Measurements from ENCODE around the gene AGRN.
"Not testable (repeated sequence)": the region's sequence is repeated elsewhere in the genome, so short reads cannot be mapped to it uniquely, and the experiment has no call there.

AGRN gene

GRCh38 chr1:1072849-1073742 lies 53.2 kb downstream of the AGRN start:
- Mint-ChIP-seq H3K27ac (no peak overlapping the region), H3K9me3 (no peaks in the 10 kb centered on the region), H3K27me3 (ENCODE audit: low read depth) (no peaks in the 10 kb centered on the region), H3K4me1 (ENCODE audit: low read depth) (no peaks in the 10 kb centered on the region), H3K36me3 (ENCODE audit: low read depth) (no peaks in the 10 kb centered on the region), H3K4me3 (no peak overlapping the region)

- Mint-ChIP-seq H3K4me3 (no peak within 1 kb of the TSS), H3K27ac (no peak within 1 kb of the TSS), H3K9me3 (no peaks in the 10 kb centered on the region), H3K27me3 (ENCODE audit: low read depth) (no peaks in the 10 kb centered on the region), H3K36me3 (ENCODE audit: low read depth) (no peaks in the 10 kb centered on the region), H3K4me1 (ENCODE audit: low read depth) (no peaks in the 10 kb centered on the region)
Measured at GRCh38 chr1:1073743-1074587, 54.0 kb downstream of the AGRN start, which contains the start of gene RNF223. Gene RNF223, minus strand, starts transcription at chr1:1074306. Its CDS starts 1,740 bp downstream, at chr1:1072566.

DNA sequence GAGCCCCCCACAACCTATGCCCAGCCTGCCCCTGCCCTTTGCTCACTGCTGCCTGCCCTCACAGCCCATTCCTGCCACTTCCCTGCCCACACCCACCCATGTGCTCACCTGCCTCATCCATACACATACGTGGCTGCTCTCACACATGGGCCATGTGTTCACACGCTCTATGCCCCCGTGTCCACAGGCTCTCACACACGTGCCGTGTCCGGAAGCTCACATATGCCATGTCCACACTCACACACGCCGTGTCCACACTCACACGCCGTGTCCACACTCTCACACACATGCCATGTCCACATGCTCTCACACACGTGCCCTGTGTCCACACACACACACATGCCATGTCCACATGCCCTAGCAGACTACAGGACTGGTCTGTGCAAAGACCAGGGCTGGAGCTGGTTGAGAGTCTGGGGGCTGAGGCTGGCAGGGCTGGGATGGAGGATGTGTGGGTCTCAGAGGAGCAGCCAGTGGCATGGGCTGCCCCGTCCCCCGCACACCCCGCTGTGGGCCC lies 54.8 kb downstream of the AGRN start:
- no peak overlapping the region for H3K4me3 Mint-ChIP-seq
- H3K27ac Mint-ChIP-seq, result no peak overlapping the region

DNA sequence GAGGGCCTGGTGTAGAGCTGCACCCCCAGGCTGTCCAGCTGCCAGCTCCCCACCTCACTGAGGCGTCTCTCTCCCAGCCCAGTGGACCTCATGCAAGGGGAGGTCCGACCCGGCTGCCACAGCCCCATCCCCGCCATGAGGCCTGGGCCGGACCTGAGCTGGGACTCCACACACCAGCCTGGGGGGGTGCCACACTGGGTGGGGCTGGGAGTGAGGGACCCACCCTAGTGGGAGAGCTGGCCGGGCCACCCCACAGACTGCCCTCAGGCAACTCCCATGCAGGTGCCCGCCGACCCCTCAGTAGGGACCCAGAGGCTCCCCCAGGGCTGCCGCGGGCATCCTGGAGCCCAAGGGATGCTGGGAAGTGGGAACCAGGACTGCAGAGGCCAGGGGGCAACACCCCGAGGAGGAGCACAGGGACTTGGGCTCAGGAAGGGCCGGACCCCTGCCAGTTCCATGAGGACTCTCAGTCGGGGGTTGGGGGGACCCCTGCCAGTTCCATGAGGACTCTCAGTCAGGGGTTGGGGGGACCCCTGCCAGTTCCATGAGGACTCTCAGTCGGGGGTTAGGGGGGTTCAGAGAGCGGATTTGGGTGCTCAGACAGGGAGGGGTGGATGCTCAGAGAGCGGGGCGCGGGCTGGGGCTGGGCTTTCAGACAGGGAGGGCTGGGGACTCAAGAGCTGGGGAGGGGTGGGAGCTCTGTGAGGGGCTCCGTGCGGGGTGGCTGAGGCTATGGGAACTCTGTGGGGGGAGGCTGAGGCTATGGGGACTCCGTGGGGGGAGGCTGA lies 55.4 kb downstream of the AGRN start:
- Mint-ChIP-seq H3K27ac (no peak overlapping the region), H3K4me1 (ENCODE audit: low read depth) (no peaks in the 10 kb centered on the region), H3K4me3 (no peak overlapping the region), H3K36me3 (ENCODE audit: low read depth) (no peaks in the 10 kb centered on the region), H3K27me3 (ENCODE audit: low read depth) (no peaks in the 10 kb centered on the region), H3K9me3 (no peaks in the 10 kb centered on the region)

More for the DNA sequence above, 54.8 kb downstream of the AGRN start:
- Mint-ChIP-seq H3K36me3 (ENCODE audit: low read depth) (no peaks in the 10 kb centered on the region), H3K27me3 (ENCODE audit: low read depth) (no peaks in the 10 kb centered on the region), H3K9me3 (no peaks in the 10 kb centered on the region), H3K4me1 (ENCODE audit: low read depth) (no peaks in the 10 kb centered on the region)

GRCh38 chr1:1077396-1077795 lies 57.5 kb downstream of the AGRN start:
- not testable (repeated sequence) for H3K36me3 Mint-ChIP-seq (ENCODE audit: low read depth); H3K9me3 Mint-ChIP-seq; H3K4me1 Mint-ChIP-seq (ENCODE audit: low read depth); H3K4me3 Mint-ChIP-seq; H3K27ac Mint-ChIP-seq; H3K27me3 Mint-ChIP-seq (ENCODE audit: low read depth)

DNA sequence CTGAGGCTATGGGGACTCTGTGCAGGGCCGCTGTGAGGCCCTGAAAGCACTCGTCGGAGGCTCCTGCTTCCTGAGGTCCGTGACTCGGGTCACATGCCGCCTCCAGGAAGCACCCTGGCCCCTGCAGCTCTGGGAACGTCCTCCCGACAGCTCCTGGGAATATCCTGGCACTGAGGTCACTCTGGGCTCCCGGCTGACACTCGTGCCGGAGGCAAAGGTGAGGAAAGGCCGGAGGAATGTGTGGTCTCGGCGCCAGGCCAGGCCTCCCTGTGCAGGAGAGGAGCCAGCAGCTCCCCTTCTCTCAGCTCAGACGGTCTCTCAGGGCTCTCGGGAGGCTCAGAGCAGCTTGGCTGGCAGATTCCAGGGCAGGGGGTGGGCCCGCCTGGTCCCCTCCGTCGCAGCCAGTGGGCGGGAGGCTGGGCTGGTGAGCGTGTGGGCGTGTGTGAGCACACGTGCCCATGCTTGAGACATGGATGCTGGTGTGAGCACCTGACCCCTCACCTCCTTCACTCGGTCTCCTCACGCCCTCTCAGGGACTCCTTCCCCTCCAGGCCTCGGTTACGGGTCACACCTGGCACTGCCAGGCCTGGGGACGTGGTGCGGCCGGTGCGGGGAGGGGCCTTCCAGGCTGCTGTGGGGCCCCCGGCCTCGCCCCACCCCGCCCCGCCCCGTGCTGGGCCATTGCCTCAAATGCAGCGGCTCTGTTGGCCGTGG lies 59.6 kb downstream of the AGRN start:
- Mint-ChIP-seq H3K36me3 (ENCODE audit: low read depth) (peaks cover 1% of the 10 kb centered on the region), H3K27me3 (ENCODE audit: low read depth) (no peaks in the 10 kb centered on the region), H3K4me1 (ENCODE audit: low read depth) (no peaks in the 10 kb centered on the region), H3K27ac (no peak overlapping the region), H3K4me3 (no peak overlapping the region), H3K9me3 (no peaks in the 10 kb centered on the region)

DNA sequence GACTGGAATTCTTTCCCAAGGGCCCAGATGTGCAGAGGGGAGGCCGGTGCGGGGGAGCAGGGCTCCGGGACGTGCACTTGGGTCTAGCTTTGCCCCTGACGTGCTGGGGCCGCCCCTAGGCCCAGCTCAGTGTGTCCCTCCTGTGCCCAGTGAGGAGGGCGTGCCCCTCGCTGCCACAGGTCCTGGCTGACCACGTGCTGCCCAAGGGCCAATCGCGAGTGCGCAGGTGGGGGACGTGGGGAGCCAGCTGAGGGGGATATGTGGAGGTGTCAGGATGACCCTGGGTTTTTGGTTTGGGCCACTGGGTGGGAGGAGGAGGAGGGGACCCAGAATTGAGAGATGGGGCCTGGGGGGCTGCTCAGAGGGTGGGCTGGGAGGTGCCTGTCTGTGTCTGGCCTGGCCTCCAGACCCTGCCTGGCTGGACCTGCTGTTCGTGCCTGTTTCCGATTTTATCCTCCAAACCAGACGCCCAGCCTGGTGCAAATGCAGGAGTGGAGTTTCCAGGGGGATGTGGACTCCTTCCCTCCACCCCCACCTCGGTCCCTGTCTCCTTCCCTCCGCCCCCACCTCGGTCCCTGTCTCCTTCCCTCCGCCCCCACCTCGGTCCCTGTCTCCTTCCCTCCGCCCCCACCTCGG lies 60.3 kb downstream of the AGRN start:
- Mint-ChIP-seq H3K27me3 (ENCODE audit: low read depth) (no peaks in the 10 kb centered on the region), H3K27ac (no peak overlapping the region), H3K9me3 (no peaks in the 10 kb centered on the region), H3K4me3 (no peak overlapping the region), H3K36me3 (ENCODE audit: low read depth) (peaks cover 1% of the 10 kb centered on the region), H3K4me1 (ENCODE audit: low read depth) (no peaks in the 10 kb centered on the region)

DNA sequence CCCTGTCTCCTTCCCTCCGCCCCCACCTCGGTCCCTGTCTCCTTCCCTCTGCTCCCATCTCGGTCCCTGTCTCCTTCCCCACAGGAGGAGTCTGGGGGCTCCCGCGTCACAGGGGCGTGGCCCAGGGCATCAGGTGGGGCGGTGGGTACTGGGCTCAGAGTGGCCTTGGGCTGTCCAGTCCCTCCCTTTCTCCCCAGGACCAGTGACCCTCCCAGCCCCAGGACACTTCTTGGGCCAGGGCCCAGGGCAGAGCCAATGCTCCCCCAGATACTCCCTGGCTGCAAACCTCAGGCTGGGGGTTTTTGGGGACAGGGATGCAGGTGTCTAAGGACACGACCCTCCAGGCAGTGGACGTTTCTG lies 61.0 kb downstream of the AGRN start:
- peaks cover 1% of the 10 kb centered on the region for H3K36me3 Mint-ChIP-seq (ENCODE audit: low read depth)

DNA sequence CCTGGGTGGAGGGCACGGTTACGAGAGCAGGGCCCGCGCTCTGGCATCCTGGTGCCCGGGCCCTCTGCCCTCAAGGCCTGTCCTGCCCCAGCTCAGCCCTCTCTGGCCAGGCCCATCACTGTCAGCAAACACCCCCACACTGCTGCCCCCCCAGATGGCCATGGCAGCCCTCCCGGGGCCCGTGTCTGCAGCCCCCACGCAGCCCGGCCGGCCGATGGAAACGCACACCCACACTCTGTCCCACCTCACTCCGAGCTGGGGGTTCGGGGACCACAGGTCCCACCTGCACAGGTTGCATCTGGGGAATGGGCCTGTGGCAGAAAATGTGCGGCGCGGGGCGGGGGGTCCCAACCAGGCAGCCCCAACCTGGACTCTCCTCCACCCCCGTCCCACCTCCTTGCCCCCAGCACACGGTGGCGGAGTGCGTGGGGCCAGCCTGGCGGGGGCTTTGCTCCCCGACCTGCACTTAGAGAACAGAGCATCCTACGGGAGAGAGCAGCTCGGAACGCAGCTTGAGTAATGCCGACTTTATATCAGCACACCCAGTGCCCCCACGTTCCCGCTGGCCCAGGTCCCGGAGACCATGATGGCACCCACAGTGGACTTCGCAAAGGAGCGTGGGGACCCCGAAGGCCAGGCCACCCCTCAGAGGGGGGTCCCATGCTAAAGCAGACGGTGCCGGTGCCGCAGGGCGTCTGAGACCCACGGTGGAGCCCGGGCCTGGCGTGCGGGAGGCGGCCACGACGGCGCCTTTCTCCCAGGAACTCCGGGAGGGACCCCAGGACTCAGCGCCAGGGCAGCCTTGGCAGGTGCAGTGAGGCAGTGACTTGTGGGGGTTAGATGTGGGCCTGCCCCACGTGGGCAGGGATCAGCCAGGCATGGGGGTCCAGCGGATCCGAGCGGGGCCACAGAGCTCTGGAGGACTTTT lies 61.7 kb downstream of the AGRN start:
- no peak overlapping the region for H3K4me3 Mint-ChIP-seq
- no peaks in the 10 kb centered on the region for H3K4me1 Mint-ChIP-seq (ENCODE audit: low read depth)
- H3K9me3 Mint-ChIP-seq, result no peaks in the 10 kb centered on the region
- no peaks in the 10 kb centered on the region for H3K27me3 Mint-ChIP-seq (ENCODE audit: low read depth)
- no peak overlapping the region for H3K27ac Mint-ChIP-seq
- peaks cover 1% of the 10 kb centered on the region for H3K36me3 Mint-ChIP-seq (ENCODE audit: low read depth)

More for the DNA sequence above, 61.0 kb downstream of the AGRN start:
- Mint-ChIP-seq H3K9me3 (no peaks in the 10 kb centered on the region), H3K4me3 (no peak overlapping the region), H3K4me1 (ENCODE audit: low read depth) (no peaks in the 10 kb centered on the region), H3K27ac (no peak overlapping the region), H3K27me3 (ENCODE audit: low read depth) (no peaks in the 10 kb centered on the region)

GRCh38 chr1:1082239-1082775 lies 62.4 kb downstream of the AGRN start:
- Mint-ChIP-seq H3K27ac (no peak overlapping the region), H3K27me3 (ENCODE audit: low read depth) (no peaks in the 10 kb centered on the region), H3K9me3 (no peaks in the 10 kb centered on the region), H3K36me3 (ENCODE audit: low read depth) (peaks cover 1% of the 10 kb centered on the region), H3K4me3 (no peak overlapping the region), H3K4me1 (ENCODE audit: low read depth) (no peaks in the 10 kb centered on the region)

DNA sequence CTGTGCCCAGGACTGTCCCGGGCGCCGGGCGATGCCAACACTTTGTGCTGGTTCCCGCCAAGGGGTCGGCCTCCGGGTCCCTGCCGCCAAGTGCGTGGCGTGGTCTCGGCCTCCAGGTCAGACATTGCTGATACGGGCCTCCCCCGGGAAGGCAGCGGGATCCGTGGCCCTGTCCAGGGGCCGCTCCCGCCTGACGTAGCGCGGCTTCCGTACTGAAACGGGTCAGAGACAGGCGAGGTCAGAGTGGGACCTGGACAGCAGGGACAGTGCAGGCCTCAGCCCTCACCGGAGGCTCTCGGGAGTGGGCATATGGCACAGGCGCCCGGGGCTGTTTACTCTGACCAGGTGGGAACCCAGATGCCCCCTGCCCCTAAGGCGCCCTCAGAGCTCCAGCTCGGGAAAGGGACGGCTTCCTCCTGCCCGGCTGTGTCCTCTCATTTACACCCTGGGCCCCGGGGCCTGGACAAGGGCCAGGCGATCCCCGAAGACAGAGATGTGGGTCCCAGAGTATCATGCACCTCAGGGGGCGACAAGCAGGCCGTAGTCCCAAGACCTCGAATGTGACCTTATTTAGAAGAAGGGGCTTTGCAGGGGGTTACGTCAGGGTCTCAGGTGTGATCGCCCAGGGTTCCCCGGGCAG lies 63.0 kb downstream of the AGRN start:
- Mint-ChIP-seq H3K9me3 (no peaks in the 10 kb centered on the region), H3K27me3 (ENCODE audit: low read depth) (no peaks in the 10 kb centered on the region), H3K27ac (no peak overlapping the region), H3K36me3 (ENCODE audit: low read depth) (peaks cover 1% of the 10 kb centered on the region), H3K4me1 (ENCODE audit: low read depth) (no peaks in the 10 kb centered on the region), H3K4me3 (no peak overlapping the region)
